Type B pancreatic cell (in vitro differentiated cells): Measurements from ENCODE around the gene DENND10. TPM values are rescaled to one million over a fixed set of nuclear protein-coding genes. Genes with fewer than 3 reads are reported as not detected.
"Not testable (repeated sequence)": the region's sequence is repeated elsewhere in the genome, so short reads cannot be mapped to it uniquely, and the experiment has no call there.

ENCODE experiments used
- DNase-seq: peaks from one replicate; pipeline ENCODE4 v3.0.0; 2021; ENCODE audit warnings: mixed read lengths; ENCODE audit not compliant: unreplicated experiment; ENCODE audit errors: extremely low spot score
- H3K27ac Mint-ChIP-seq: 2 replicates; pipeline ENCODE4 v1.8.0; 2021; ENCODE audit warnings: mild to moderate bottlenecking, mixed read lengths
- H3K27me3 Mint-ChIP-seq: 2 replicates; pipeline ENCODE4 v1.8.0; 2021; ENCODE audit warnings: mixed read lengths
- H3K36me3 Mint-ChIP-seq: 2 replicates; pipeline ENCODE4 v1.8.0; 2021; ENCODE audit warnings: mixed read lengths
- H3K4me1 Mint-ChIP-seq: one replicate; pipeline ENCODE4 v1.8.0; 2021; ENCODE audit warnings: mixed read lengths; ENCODE audit not compliant: unreplicated experiment
- H3K4me3 Mint-ChIP-seq: 2 replicates; pipeline ENCODE4 v1.8.0; 2021; ENCODE audit warnings: mild to moderate bottlenecking, mixed read lengths
- H3K9me3 Mint-ChIP-seq: 2 replicates; pipeline ENCODE4 v1.8.0; 2021; ENCODE audit warnings: mixed read lengths
- total RNA-seq: library from RNA; stranded (reverse); gene quantifications from 2 replicates; pipeline ENCODE4 v1.2.1, GENCODE V29; 2021; ENCODE audit warnings: low replicate concordance
- TF ChIP-seq, protein P1 (sequence below): fragments of 200-600 bp; sonication (generic); conservative IDR thresholded peaks from 2 replicates; pipeline ENCODE4 v1.5.0; 2021; ENCODE audit warnings: antibody characterized with exemption, mild to moderate bottlenecking

Gene DENND10
- total RNA-seq, 1 donor from 2014 or later, result 39.4 TPM

DNA sequence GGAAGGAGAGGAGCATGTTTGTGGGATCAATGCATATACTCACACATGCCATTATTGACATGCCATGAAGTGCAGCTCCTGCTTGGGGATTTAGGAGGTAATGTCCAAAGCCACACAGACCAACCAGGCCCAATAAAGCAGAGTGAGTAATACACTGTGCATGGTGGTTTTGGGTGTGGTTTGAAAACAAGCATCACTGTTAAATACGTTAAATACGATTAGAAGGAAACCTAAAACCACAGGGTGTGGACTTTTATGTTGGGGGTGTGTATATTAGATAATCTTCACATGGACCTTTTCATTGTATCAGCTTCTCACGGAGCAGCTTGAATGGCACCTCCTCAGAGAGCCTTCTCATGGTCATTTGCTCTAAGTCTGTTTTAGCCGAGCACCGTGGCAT is 12.9 kb upstream of the DENND10 start:
- H3K36me3 Mint-ChIP-seq, result no peaks in the 10 kb centered on the region
- TF ChIP-seq, protein P1, sequence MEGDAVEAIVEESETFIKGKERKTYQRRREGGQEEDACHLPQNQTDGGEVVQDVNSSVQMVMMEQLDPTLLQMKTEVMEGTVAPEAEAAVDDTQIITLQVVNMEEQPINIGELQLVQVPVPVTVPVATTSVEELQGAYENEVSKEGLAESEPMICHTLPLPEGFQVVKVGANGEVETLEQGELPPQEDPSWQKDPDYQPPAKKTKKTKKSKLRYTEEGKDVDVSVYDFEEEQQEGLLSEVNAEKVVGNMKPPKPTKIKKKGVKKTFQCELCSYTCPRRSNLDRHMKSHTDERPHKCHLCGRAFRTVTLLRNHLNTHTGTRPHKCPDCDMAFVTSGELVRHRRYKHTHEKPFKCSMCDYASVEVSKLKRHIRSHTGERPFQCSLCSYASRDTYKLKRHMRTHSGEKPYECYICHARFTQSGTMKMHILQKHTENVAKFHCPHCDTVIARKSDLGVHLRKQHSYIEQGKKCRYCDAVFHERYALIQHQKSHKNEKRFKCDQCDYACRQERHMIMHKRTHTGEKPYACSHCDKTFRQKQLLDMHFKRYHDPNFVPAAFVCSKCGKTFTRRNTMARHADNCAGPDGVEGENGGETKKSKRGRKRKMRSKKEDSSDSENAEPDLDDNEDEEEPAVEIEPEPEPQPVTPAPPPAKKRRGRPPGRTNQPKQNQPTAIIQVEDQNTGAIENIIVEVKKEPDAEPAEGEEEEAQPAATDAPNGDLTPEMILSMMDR, result no peak
- no peaks in the 10 kb centered on the region for H3K9me3 Mint-ChIP-seq
- H3K4me1 Mint-ChIP-seq, result no peaks in the 10 kb centered on the region
- H3K4me3 Mint-ChIP-seq, result no peak overlapping the region
- DNase-seq, result no peak
- no peak overlapping the region for H3K27ac Mint-ChIP-seq
- H3K27me3 Mint-ChIP-seq, result peaks cover 3% of the 10 kb centered on the region

DNA sequence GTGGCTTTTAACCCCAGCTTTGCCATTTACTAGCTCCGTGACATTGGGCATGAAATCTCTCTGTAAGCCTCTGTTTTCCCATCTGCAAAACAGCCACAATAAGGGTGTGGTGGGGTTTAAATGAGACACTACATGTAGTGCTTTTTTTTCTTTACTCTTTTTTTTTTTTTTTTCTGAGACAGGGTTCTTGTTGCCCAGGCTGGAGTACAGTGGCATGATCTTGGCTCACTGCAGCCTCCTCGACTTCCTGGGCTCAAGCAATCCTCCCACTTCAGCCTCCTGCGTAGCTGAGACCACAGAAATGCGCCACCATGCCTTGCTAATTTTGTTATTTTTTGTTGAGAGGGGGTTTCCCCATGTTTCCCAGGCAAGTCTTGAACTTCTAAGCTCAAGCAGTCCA is 8.3 kb upstream of the DENND10 start:
- H3K27ac Mint-ChIP-seq, result no peak overlapping the region
- TF ChIP-seq, protein P1, result no peak
- no peak overlapping the region for H3K4me3 Mint-ChIP-seq
- no peaks in the 10 kb centered on the region for H3K27me3 Mint-ChIP-seq
- no peaks in the 10 kb centered on the region for H3K9me3 Mint-ChIP-seq
- DNase-seq, result no peak
- no peaks in the 10 kb centered on the region for H3K4me1 Mint-ChIP-seq
- no peaks in the 10 kb centered on the region for H3K36me3 Mint-ChIP-seq

DNA sequence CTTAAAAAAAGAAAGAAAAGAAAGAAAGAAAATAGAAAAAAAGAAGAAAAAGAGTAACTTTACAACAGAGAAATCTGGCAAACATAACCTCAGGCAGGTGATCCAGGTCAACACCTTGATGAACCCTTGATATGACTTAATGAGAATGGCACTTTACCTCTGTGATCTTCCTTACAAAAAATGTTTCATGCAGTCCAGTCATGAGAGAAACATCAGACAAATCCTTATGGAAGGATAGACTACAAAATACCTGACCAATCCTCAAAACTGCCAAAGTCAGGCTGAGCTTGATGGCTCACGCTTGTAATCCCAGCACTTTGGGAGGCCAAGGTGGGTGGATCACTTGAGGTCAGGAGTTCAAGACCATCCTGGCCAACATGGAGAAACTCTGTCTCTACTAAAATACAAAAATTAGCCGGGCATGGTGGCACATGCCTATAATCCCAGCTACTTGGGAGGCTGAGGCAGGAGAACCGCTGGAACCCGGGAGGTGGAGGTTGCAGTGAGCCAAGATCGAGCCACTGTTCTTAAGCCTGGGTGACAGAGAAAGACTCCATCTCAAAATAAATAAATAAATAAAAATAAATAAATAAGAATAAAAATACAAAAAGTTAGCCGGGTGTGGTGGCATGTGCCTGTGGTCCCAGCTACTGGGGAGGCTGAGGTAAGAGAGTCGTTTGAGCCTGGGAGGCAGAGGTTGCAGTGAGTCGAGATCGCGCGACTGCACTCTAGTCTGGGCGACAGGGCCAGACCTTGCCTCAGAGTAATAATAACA is 7.1 kb upstream of the DENND10 start:
- not testable (repeated sequence) for H3K27ac Mint-ChIP-seq, H3K4me3 Mint-ChIP-seq, H3K27me3 Mint-ChIP-seq, H3K4me1 Mint-ChIP-seq, DNase-seq, H3K36me3 Mint-ChIP-seq, H3K9me3 Mint-ChIP-seq

DNA sequence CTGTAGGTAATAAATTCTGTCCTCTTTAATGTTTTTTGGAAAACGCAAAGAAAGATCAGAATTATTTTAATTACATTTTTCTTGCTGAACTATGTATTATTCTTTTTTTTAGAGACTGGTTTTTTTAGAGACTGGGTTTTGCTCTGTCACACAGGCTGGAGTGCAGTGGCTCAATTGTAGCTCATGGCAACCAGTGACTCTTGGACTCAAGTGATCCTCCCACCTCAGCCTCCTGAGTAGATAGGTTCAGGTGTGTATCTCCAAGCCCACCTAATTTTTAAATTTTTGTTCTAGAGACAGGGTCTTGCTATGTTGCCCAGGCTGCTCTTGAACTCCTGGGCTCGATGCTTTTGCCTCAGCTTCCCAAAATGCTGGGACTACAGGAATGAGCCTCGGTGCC is 5.3 kb upstream of the DENND10 start:
- TF ChIP-seq, protein P1, result no peak
- H3K27me3 Mint-ChIP-seq, result no peaks in the 10 kb centered on the region
- H3K9me3 Mint-ChIP-seq, result no peaks in the 10 kb centered on the region
- no peak for DNase-seq
- H3K36me3 Mint-ChIP-seq, result no peaks in the 10 kb centered on the region
- no peak overlapping the region for H3K27ac Mint-ChIP-seq
- H3K4me1 Mint-ChIP-seq, result no peaks in the 10 kb centered on the region
- H3K4me3 Mint-ChIP-seq, result no peak overlapping the region

DNA sequence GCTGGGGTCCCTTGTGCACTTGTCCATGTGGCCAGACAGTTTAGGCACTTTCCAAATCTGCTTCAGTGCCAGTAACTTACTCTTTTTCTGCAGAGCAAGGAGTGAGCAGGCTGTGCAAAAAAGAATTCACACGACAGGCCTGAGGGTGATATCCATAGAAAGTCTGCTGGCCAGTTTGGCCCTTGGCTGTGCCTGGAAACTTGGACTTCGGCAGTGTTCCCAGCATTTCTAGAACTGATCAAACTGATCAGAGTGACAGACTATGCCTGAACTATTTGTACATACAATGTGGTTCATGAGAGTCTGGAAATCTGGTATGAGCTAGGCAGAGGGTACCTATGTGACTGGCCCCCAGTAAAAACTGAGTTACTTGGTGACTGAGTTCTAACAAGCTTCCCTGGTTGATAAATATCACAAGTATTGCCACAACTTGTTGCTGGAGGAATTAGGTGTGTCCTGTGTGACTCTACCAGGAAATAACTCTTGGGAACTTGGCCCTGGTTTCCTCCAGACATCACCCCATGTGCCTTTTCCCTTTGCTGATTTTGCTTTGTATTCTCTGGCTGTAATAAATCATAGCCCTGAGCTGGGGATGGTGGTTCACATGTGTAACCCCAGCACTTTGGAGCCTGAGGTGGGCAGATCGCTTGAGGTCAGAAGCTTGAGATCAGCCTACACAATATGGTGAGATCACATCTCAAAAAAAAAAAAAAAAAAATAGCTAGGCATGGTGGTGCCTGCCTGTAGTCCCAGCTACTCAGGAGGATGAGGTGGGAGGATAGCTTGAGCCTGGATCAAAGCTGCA is 3.3 kb upstream of the DENND10 start:
- H3K27ac Mint-ChIP-seq, result peak overlapping the region; percentile 97

More for the DNA sequence above, 3.3 kb upstream of the DENND10 start:
- Mint-ChIP-seq H3K36me3 (no peaks in the 10 kb centered on the region), H3K4me1 (no peaks in the 10 kb centered on the region), H3K4me3 (peak overlapping the region; percentile 61), H3K9me3 (no peaks in the 10 kb centered on the region), H3K27me3 (no peaks in the 10 kb centered on the region)
- TF ChIP-seq, protein P1, result no peak
- no peak for DNase-seq
